GM12873 (cell line): ENCODE measurements around the gene CDKN2AIPNL.

Experiments
- TF ChIP-seq, protein P1 (sequence below): IDR thresholded peaks from 2 replicates; pipeline ENCODE4 v1.5.1; 2012; ENCODE audit warnings: low read depth, mild to moderate bottlenecking, moderate library complexity, low read length, control low read depth; ENCODE audit not compliant: insufficient read depth; ENCODE audit errors: missing control alignments

CDKN2AIPNL gene

DNA sequence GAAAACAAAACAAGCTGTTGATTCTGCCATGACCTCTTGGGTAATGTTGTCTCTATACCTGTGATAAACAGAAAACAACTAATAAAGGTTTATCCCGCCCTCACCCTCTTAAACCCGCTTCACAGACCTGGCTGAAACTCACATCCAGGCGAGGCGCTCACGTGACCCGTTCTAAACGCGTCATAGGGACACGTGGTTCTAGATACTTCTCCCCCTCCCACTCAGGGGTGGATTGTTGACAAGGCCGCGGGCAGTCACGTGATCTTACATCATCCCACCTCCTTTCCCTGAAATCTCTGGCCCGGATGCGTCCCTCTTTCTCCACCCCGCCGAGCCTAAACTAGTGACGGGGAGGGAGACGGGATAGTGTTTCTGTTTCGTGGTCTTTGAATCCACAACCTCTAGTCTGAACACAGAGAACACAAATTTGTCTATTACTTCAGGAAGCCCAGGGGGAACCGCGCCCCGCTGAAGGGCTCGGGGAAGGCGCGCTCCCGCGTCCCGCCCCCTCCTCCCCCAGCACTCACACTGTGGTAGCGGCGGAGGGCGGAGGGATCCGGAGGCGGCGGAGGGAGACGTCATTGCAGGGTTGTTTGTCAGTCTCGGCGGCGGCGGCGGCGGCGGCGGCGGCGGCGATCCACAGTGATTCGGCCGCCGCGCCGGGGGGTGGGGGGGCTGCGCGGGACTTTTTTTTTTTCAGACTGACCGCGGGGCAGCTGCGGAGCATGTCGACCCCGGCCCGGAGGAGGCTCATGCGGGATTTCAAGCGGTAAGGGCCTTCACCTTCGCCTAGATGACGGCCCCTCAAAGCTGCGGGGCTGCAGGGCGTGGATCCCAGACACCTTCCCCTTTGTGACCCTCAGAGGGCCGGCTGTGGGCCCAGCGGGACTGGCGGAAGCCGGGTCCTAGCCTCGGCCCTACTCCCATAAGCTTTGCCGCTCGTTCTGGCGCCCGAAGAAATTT, 40.5 kb downstream of the CDKN2AIPNL start, which contains the start of gene UBE2B:
Gene UBE2B, plus strand, starts transcription at position 699 of the 963 bp plus-strand sequence. Its CDS starts 27 bp downstream, at position 726.
- TF ChIP-seq, protein P1, sequence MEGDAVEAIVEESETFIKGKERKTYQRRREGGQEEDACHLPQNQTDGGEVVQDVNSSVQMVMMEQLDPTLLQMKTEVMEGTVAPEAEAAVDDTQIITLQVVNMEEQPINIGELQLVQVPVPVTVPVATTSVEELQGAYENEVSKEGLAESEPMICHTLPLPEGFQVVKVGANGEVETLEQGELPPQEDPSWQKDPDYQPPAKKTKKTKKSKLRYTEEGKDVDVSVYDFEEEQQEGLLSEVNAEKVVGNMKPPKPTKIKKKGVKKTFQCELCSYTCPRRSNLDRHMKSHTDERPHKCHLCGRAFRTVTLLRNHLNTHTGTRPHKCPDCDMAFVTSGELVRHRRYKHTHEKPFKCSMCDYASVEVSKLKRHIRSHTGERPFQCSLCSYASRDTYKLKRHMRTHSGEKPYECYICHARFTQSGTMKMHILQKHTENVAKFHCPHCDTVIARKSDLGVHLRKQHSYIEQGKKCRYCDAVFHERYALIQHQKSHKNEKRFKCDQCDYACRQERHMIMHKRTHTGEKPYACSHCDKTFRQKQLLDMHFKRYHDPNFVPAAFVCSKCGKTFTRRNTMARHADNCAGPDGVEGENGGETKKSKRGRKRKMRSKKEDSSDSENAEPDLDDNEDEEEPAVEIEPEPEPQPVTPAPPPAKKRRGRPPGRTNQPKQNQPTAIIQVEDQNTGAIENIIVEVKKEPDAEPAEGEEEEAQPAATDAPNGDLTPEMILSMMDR: no peak

DNA sequence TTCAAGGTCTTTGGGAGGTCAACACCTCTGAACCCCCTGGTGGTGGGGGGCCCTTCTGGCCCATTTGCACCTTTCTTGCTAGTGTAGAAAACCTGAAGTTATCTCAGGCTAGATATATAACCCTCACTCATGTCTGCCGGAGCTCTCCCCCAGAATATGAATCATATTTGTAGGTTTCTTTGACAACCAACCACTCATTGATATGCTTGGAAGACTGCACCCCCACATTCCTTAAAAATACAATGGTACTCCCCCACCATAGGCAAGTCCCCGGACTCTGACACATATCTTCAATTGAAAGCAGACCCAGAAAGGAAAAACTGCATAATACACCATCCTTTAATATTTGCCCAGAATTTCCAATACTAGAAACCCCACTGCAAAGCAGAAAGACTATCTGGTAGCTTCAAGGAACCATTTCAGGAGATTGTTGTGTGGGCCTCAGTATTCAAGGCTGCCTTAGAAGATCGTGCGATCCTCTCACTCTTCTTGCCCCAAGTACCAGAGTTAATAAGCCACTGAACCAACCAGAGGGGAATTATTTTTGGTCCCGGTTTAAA, 41.3 kb downstream of the CDKN2AIPNL start:
- TF ChIP-seq, protein P1: peak; percentile 7

DNA sequence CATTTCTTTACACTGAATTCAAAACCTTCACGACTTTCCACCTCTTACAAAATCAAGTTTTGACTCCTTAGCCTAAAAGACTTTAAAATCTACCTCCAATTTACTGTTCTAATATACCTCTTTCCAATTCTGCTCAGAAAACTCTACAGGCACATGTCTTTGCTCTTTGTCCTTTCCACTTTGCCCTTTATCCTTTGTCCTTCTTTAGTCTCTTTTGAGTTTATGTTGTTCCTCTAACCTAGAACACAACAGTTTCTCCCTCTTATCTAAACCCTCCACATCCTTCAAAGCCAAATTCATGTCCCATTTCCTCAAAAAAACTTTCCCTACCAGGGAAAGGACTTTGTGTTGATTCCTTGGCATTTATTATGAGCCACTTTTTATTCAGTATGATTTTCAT, 46.1 kb downstream of the CDKN2AIPNL start:
- TF ChIP-seq, protein P1: no peak

DNA sequence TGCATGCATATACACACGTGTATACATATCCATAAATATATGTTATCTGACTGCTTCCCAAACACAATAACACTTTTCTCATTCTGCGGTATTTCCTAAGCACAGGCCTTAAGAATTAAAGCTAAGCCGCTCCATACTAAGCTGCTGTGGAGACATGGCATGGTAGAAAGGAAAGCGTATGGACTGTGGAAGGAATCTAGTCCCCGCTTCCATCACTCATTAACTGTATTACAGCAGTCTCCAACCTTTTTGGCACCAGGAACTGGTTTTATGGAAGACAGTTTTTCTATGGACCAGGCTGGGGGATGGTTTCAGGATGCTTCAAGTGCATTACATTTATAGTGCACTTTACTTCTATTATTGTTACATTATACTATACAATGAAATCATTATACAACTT, 56.0 kb downstream of the CDKN2AIPNL start:
- TF ChIP-seq, protein P1: no peak
